22Rv1 (cell line): Measurements from ENCODE around the gene NOL11.

Source experiments
- ZFX ChIP-seq: fragments of 450-650 bp; IDR thresholded peaks from 2 replicates; pipeline ENCODE4 v1.6.1; 2017; ENCODE audit warnings: antibody characterized with exemption, borderline replicate concordance
- TF ChIP-seq, protein P1 (sequence below): fragments of 450-650 bp; IDR thresholded peaks from 2 replicates; pipeline ENCODE4 v1.5.1; 2017; ENCODE audit warnings: mild to moderate bottlenecking

GRCh38 chr17:67784364-67785121 is 66.8 kb downstream of the NOL11 start:
- TF ChIP-seq, protein P1, sequence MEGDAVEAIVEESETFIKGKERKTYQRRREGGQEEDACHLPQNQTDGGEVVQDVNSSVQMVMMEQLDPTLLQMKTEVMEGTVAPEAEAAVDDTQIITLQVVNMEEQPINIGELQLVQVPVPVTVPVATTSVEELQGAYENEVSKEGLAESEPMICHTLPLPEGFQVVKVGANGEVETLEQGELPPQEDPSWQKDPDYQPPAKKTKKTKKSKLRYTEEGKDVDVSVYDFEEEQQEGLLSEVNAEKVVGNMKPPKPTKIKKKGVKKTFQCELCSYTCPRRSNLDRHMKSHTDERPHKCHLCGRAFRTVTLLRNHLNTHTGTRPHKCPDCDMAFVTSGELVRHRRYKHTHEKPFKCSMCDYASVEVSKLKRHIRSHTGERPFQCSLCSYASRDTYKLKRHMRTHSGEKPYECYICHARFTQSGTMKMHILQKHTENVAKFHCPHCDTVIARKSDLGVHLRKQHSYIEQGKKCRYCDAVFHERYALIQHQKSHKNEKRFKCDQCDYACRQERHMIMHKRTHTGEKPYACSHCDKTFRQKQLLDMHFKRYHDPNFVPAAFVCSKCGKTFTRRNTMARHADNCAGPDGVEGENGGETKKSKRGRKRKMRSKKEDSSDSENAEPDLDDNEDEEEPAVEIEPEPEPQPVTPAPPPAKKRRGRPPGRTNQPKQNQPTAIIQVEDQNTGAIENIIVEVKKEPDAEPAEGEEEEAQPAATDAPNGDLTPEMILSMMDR: no peak
- no peak for TF ChIP-seq ZFX
